ENCODE results near the gene SRPK2. TPM values are rescaled to one million over a fixed set of nuclear protein-coding genes. Genes with fewer than 3 reads are reported as not detected.

SRPK2 gene
- total RNA-seq, 2 donors from 2014 or later = 26.5 to 31.1 TPM

GRCh38 chr7:105151152-105151551 lies 237.6 kb downstream of the SRPK2 start:
- Histone ChIP-seq H3K36me3 (no peaks in the 10 kb centered on the region), H3K27ac (no peak overlapping the region), H3K9me3 (no peaks in the 10 kb centered on the region), H3K4me1 (ENCODE audit: control insufficient read depth in 1 of 2, low read depth in 2 of 2) (peaks cover 0 to 6% of the 10 kb centered on the region in 2 donors), H3K27me3 (replicated peaks; ENCODE audit: insufficient read depth) (no peaks in the 10 kb centered on the region), H3K4me3 (no peak overlapping the region)
- DNase-seq (ENCODE audit: low spot score) (no peak), ATAC-seq (ENCODE audit: insufficient number of reproducible peaks, low FRiP score, low read depth) (no peak)
- TF ChIP-seq CTCF (IDR thresholded peaks at IDR 0.05) = no peak

- Histone ChIP-seq H3K27me3 (replicated peaks; ENCODE audit: insufficient read depth) (no peaks in the 10 kb centered on the region), H3K4me3 (no peak overlapping the region), H3K36me3 (no peaks in the 10 kb centered on the region), H3K27ac (no peak overlapping the region), H3K4me1 (ENCODE audit: control insufficient read depth in 1 of 2, low read depth in 2 of 2) (peaks cover 0 to 6% of the 10 kb centered on the region in 2 donors), H3K9me3 (no peaks in the 10 kb centered on the region)
- TF ChIP-seq CTCF (IDR thresholded peaks at IDR 0.05) = no peak
- DNase-seq (ENCODE audit: low spot score) (no peak), ATAC-seq (ENCODE audit: insufficient number of reproducible peaks, low FRiP score, low read depth) (no peak)
Measured at GRCh38 chr7:105149827-105150226, 238.9 kb downstream of the SRPK2 start.

- Histone ChIP-seq H3K27me3 (replicated peaks; ENCODE audit: insufficient read depth) (no peaks in the 10 kb centered on the region), H3K4me3 (no peak overlapping the region), H3K4me1 (ENCODE audit: control insufficient read depth in 1 of 2, low read depth in 2 of 2) (no peaks in the 10 kb centered on the region), H3K9me3 (no peaks in the 10 kb centered on the region), H3K27ac (no peak overlapping the region), H3K36me3 (no peaks in the 10 kb centered on the region)
- ATAC-seq (ENCODE audit: insufficient number of reproducible peaks, low FRiP score, low read depth) = no peak
- TF ChIP-seq CTCF (IDR thresholded peaks at IDR 0.05) = no peak
- DNase-seq (ENCODE audit: low spot score) = no peak
Measured at GRCh38 chr7:105141068-105141467, 247.7 kb downstream of the SRPK2 start.

- no peak overlapping the region for H3K4me3 ChIP-seq
Measured at GRCh38 chr7:105139381-105139780, 249.3 kb downstream of the SRPK2 start.

GRCh38 chr7:105137898-105138297 lies 250.8 kb downstream of the SRPK2 start:
- no peaks in the 10 kb centered on the region for H3K9me3 ChIP-seq
- H3K4me1 ChIP-seq (ENCODE audit: control insufficient read depth in 1 of 2, low read depth in 2 of 2) = no peaks in the 10 kb centered on the region
- no peak for DNase-seq (ENCODE audit: low spot score)
- H3K36me3 ChIP-seq = peaks cover 5% of the 10 kb centered on the region
- H3K27ac ChIP-seq = no peak overlapping the region
- no peak for ATAC-seq (ENCODE audit: insufficient number of reproducible peaks, low FRiP score, low read depth)
- H3K4me3 ChIP-seq = no peak overlapping the region
- no peak for TF ChIP-seq CTCF (IDR thresholded peaks at IDR 0.05)
- H3K27me3 ChIP-seq (replicated peaks; ENCODE audit: insufficient read depth) = no peaks in the 10 kb centered on the region

More at GRCh38 chr7:105139381-105139780, 249.3 kb downstream of the SRPK2 start:
- Histone ChIP-seq H3K27ac (no peak overlapping the region), H3K4me1 (ENCODE audit: control insufficient read depth in 1 of 2, low read depth in 2 of 2) (no peaks in the 10 kb centered on the region), H3K36me3 (no peaks in the 10 kb centered on the region), H3K9me3 (no peaks in the 10 kb centered on the region), H3K27me3 (replicated peaks; ENCODE audit: insufficient read depth) (no peaks in the 10 kb centered on the region)
- ATAC-seq (ENCODE audit: insufficient number of reproducible peaks, low FRiP score, low read depth) = no peak
- DNase-seq (ENCODE audit: low spot score) = no peak
- TF ChIP-seq CTCF (IDR thresholded peaks at IDR 0.05) = no peak

All from thoracic aorta (tissue), 2 donors.